Effector memory CD4-positive, alpha-beta T cell (primary cell): Measurements from ENCODE around the gene TUBGCP2.

Experiments used
- DNase-seq, 3 donors: peaks; one replicate each; pipeline ENCODE4 v3.0.0-alpha.2; 2020
- H3K27ac ChIP-seq: 2 replicates; pipeline ENCODE4 v1.7.0; 2013; ENCODE audit warnings: mild to moderate bottlenecking, low read length, moderate library complexity; ENCODE audit not compliant: insufficient read depth, poor library complexity, severe bottlenecking
- H3K27me3 ChIP-seq: replicated peaks from 2 replicates; pipeline ENCODE4 v1.7.0; 2013; ENCODE audit warnings: mild to moderate bottlenecking, low read length; ENCODE audit not compliant: insufficient read depth, control insufficient read depth, poor library complexity, severe bottlenecking
- H3K36me3 ChIP-seq: 2 replicates; pipeline ENCODE4 v1.7.0; 2013; ENCODE audit warnings: mild to moderate bottlenecking, low read length, moderate library complexity; ENCODE audit not compliant: control insufficient read depth, insufficient read depth
- H3K4me1 ChIP-seq: 2 replicates; pipeline ENCODE4 v1.7.0; 2013; ENCODE audit warnings: low read length, mild to moderate bottlenecking; ENCODE audit not compliant: control insufficient read depth, insufficient read depth, poor library complexity, severe bottlenecking
- H3K4me3 ChIP-seq: 2 replicates; pipeline ENCODE4 v1.7.0; 2013; ENCODE audit warnings: low read length, low read depth, mild to moderate bottlenecking; ENCODE audit not compliant: insufficient read depth, poor library complexity, severe bottlenecking
- H3K9me3 ChIP-seq: 2 replicates; pipeline ENCODE4 v1.7.0; 2013; ENCODE audit warnings: mild to moderate bottlenecking, low read length, moderate library complexity; ENCODE audit not compliant: control insufficient read depth

Gene TUBGCP2

GRCh38 chr10:133274751-133275683 is 33.7 kb downstream of the TUBGCP2 start:
- peak overlapping the region; percentile 85 for H3K4me3 ChIP-seq
- peaks cover 52% of the 10 kb centered on the region for H3K4me1 ChIP-seq
- H3K27ac ChIP-seq, result peak overlapping the region; percentile 96
- peak; percentile 81 to 89 (median 82) for DNase-seq
- H3K36me3 ChIP-seq, result peaks cover 38% of the 10 kb centered on the region
- H3K27me3 ChIP-seq, result no peaks in the 10 kb centered on the region
- H3K9me3 ChIP-seq, result no peaks in the 10 kb centered on the region

GRCh38 chr10:133273534-133274143 is 35.0 kb downstream of the TUBGCP2 start:
- H3K36me3 ChIP-seq, result peaks cover 52% of the 10 kb centered on the region
- H3K4me3 ChIP-seq, result no peak overlapping the region
- H3K9me3 ChIP-seq, result no peaks in the 10 kb centered on the region
- no peaks in the 10 kb centered on the region for H3K27me3 ChIP-seq
- H3K27ac ChIP-seq, result peak overlapping the region; percentile 63
- no peak for DNase-seq
- peaks cover 44% of the 10 kb centered on the region for H3K4me1 ChIP-seq

GRCh38 chr10:133272964-133273420 is 35.7 kb downstream of the TUBGCP2 start:
- Histone ChIP-seq H3K27ac (peak overlapping the region; percentile 63), H3K4me3 (no peak overlapping the region), H3K27me3 (no peaks in the 10 kb centered on the region), H3K9me3 (no peaks in the 10 kb centered on the region), H3K4me1 (peaks cover 37% of the 10 kb centered on the region), H3K36me3 (peaks cover 58% of the 10 kb centered on the region)
- DNase-seq, result no peak

- Histone ChIP-seq H3K27me3 (no peaks in the 10 kb centered on the region), H3K9me3 (no peaks in the 10 kb centered on the region), H3K4me3 (no peak overlapping the region), H3K36me3 (peaks cover 64% of the 10 kb centered on the region), H3K27ac (no peak overlapping the region), H3K4me1 (peaks cover 32% of the 10 kb centered on the region)
- no peak for DNase-seq
These were observed 36.2 kb downstream of the TUBGCP2 start for GRCh38 chr10:133272301-133272963.

- Histone ChIP-seq H3K4me1 (peaks cover 24% of the 10 kb centered on the region), H3K36me3 (peaks cover 71% of the 10 kb centered on the region), H3K4me3 (no peak overlapping the region), H3K27ac (no peak overlapping the region), H3K27me3 (no peaks in the 10 kb centered on the region), H3K9me3 (no peaks in the 10 kb centered on the region)
- DNase-seq, result no peak
These were observed 37.0 kb downstream of the TUBGCP2 start for GRCh38 chr10:133271521-133272300.

- Histone ChIP-seq H3K36me3 (peaks cover 74% of the 10 kb centered on the region), H3K9me3 (no peaks in the 10 kb centered on the region), H3K27me3 (no peaks in the 10 kb centered on the region), H3K4me1 (peaks cover 19% of the 10 kb centered on the region), H3K4me3 (no peak overlapping the region), H3K27ac (no peak overlapping the region)
- DNase-seq, result no peak
These were observed 37.8 kb downstream of the TUBGCP2 start for GRCh38 chr10:133270773-133271297.

GRCh38 chr10:133270204-133270603 is 38.5 kb downstream of the TUBGCP2 start:
- peaks cover 74% of the 10 kb centered on the region for H3K36me3 ChIP-seq
- no peak for DNase-seq

GRCh38 chr10:133269367-133269766 is 39.3 kb downstream of the TUBGCP2 start:
- Histone ChIP-seq H3K27me3 (no peaks in the 10 kb centered on the region), H3K27ac (no peak overlapping the region), H3K9me3 (no peaks in the 10 kb centered on the region), H3K4me3 (no peak overlapping the region), H3K4me1 (peaks cover 14% of the 10 kb centered on the region), H3K36me3 (peaks cover 74% of the 10 kb centered on the region)
- DNase-seq, result no peak

More at GRCh38 chr10:133270204-133270603, 38.5 kb downstream of the TUBGCP2 start:
- H3K9me3 ChIP-seq, result no peaks in the 10 kb centered on the region
- H3K27ac ChIP-seq, result no peak overlapping the region
- H3K4me1 ChIP-seq, result peaks cover 17% of the 10 kb centered on the region
- H3K4me3 ChIP-seq, result no peak overlapping the region
- no peaks in the 10 kb centered on the region for H3K27me3 ChIP-seq

GRCh38 chr10:133268532-133268931 is 40.1 kb downstream of the TUBGCP2 start:
- Histone ChIP-seq H3K4me1 (peaks cover 16% of the 10 kb centered on the region), H3K9me3 (no peaks in the 10 kb centered on the region), H3K4me3 (no peak overlapping the region), H3K27ac (no peak overlapping the region), H3K27me3 (no peaks in the 10 kb centered on the region), H3K36me3 (peaks cover 69% of the 10 kb centered on the region)
- DNase-seq, result no peak
